ENCODE measurements around the gene SHPK. TPM values are rescaled to one million over a fixed set of nuclear protein-coding genes. Genes with fewer than 3 reads are reported as not detected.

The SHPK gene
- total RNA-seq, 2 donors from 2014 or later: 13.6 to 25.5 TPM

GRCh38 chr17:3600529-3601205 is 35.4 kb downstream of the SHPK start:
- H3K27me3 ChIP-seq (replicated peaks; ENCODE audit: insufficient read depth): no peaks in the 10 kb centered on the region
- H3K27ac ChIP-seq: no peak overlapping the region
- TF ChIP-seq POLR2AphosphoS5 (IDR thresholded peaks at IDR 0.05): no peak
- TF ChIP-seq POLR2A (IDR thresholded peaks at IDR 0.05): no peak
- TF ChIP-seq CTCF (IDR thresholded peaks at IDR 0.05): no peak
- H3K9me3 ChIP-seq: no peaks in the 10 kb centered on the region
- intact Hi-C loops (cut with DNase I): no loop called here
- no peak overlapping the region for H3K4me3 ChIP-seq
- no peaks in the 10 kb centered on the region for H3K36me3 ChIP-seq
- no peak for DNase-seq (ENCODE audit: low spot score)
- H3K4me1 ChIP-seq (replicated peaks): no peaks in the 10 kb centered on the region
- 87% methylated on average over 15 of the region's 15 CpGs for WGBS

- Histone ChIP-seq H3K4me3 (no peak overlapping the region), H3K27ac (no peak overlapping the region), H3K4me1 (replicated peaks) (no peaks in the 10 kb centered on the region), H3K9me3 (no peaks in the 10 kb centered on the region), H3K36me3 (no peaks in the 10 kb centered on the region), H3K27me3 (replicated peaks; ENCODE audit: insufficient read depth) (no peaks in the 10 kb centered on the region)
- intact Hi-C loops (cut with DNase I): no loop called here
- TF ChIP-seq POLR2AphosphoS5 (IDR thresholded peaks at IDR 0.05) (no peak), POLR2A (IDR thresholded peaks at IDR 0.05) (no peak), CTCF (IDR thresholded peaks at IDR 0.05) (no peak)
- WGBS: 92% methylated on average over 10 of the region's 13 CpGs
- no peak for DNase-seq (ENCODE audit: low spot score)
Measured at GRCh38 chr17:3598078-3598477, 38.0 kb downstream of the SHPK start.

GRCh38 chr17:3596804-3597464 is 39.1 kb downstream of the SHPK start:
- intact Hi-C loops (cut with DNase I): no loop called here
- H3K9me3 ChIP-seq: no peaks in the 10 kb centered on the region
- no peak overlapping the region for H3K27ac ChIP-seq
- no peaks in the 10 kb centered on the region for H3K4me1 ChIP-seq (replicated peaks)
- no peak for DNase-seq (ENCODE audit: low spot score)
- WGBS: 90% methylated on average over 22 of the region's 27 CpGs
- TF ChIP-seq POLR2A (IDR thresholded peaks at IDR 0.05): no peak
- TF ChIP-seq POLR2AphosphoS5 (IDR thresholded peaks at IDR 0.05): no peak
- no peak for TF ChIP-seq CTCF (IDR thresholded peaks at IDR 0.05)
- no peaks in the 10 kb centered on the region for H3K27me3 ChIP-seq (replicated peaks; ENCODE audit: insufficient read depth)
- no peak overlapping the region for H3K4me3 ChIP-seq
- H3K36me3 ChIP-seq: no peaks in the 10 kb centered on the region

- Histone ChIP-seq H3K36me3 (no peaks in the 10 kb centered on the region), H3K4me3 (no peak overlapping the region), H3K27me3 (replicated peaks; ENCODE audit: insufficient read depth) (no peaks in the 10 kb centered on the region), H3K4me1 (replicated peaks) (no peaks in the 10 kb centered on the region), H3K27ac (no peak overlapping the region), H3K9me3 (no peaks in the 10 kb centered on the region)
- TF ChIP-seq POLR2A (IDR thresholded peaks at IDR 0.05) (no peak), CTCF (IDR thresholded peaks at IDR 0.05) (no peak), POLR2AphosphoS5 (IDR thresholded peaks at IDR 0.05) (no peak)
- no peak for DNase-seq (ENCODE audit: low spot score)
- intact Hi-C loops (cut with DNase I): no loop called here
- 88% methylated on average over 15 of the region's 15 CpGs for WGBS
Measured at GRCh38 chr17:3594976-3595375, 41.1 kb downstream of the SHPK start.

Data from prostate gland (tissue), 2 donors.